Body of pancreas (tissue), 4 donors: ENCODE data around the gene RAB11FIP4. TPM values are rescaled to one million over a fixed set of nuclear protein-coding genes. Genes with fewer than 3 reads are reported as not detected.
A peak's percentile ranks its signal among the peaks of the same experiment; 100 is the strongest.

Experiments used
- ATAC-seq: fragments of 150-250 bp; one replicate; pipeline ENCODE4 v1.9.1; 2016
- DNase-seq, 4 donors: peaks; one replicate each; pipeline ENCODE4 v3.0.0-alpha.2; 2019
- H3K27ac ChIP-seq, 4 donors: fragments of 200-600 bp; sonication (generic); 1 replicate in 3 of 4; 2 replicates in 1 of 4; pipeline versions ENCODE4 v1.5.1 to v1.6.1; 2016 to 2019; ENCODE audit warnings: mild to moderate bottlenecking in 1 of 4, mixed read lengths in 1 of 4, moderate library complexity in 1 of 4
- H3K27me3 ChIP-seq, 2 donors: fragments of 200-600 bp; sonication (generic); one replicate each; pipeline ENCODE4 v1.6.0; 2016; ENCODE audit warnings: mild to moderate bottlenecking in 1 of 2
- H3K36me3 ChIP-seq, 2 donors: fragments of 200-600 bp; sonication (generic); replicated peaks in 1 of 2; 2 replicates each; pipeline ENCODE4 v1.5.1; 2016; ENCODE audit warnings: low read depth in 2 of 2; ENCODE audit not compliant: insufficient read depth in 1 of 2
- H3K4me1 ChIP-seq: fragments of 200-600 bp; sonication (generic); one replicate; pipeline ENCODE4 v1.6.0; 2016
- H3K4me3 ChIP-seq, 2 donors: fragments of 200-600 bp; sonication (generic); 1 replicate in 1 of 2; 2 replicates in 1 of 2; pipeline ENCODE4 v1.5.1; 2016 to 2019
- H3K9me3 ChIP-seq, 3 donors: fragments of 200-600 bp; sonication (generic); 1 replicate in 2 of 3; 2 replicates in 1 of 3; pipeline ENCODE4 v1.5.1; 2016
- POLR2A ChIP-seq, 3 donors: fragments of 450-650 bp; IDR thresholded peaks; one replicate each; pipeline ENCODE4 v1.6.1; 2016; ENCODE audit warnings: antibody characterized with exemption in 3 of 3, mild to moderate bottlenecking in 2 of 3
- WGBS, 2 donors: methylation state at CpG; one replicate each; pipeline ENCODE4 v1.1.5; 2017; 5-methylcytosine and 5-hydroxymethylcytosine counted together
- intact Hi-C: fragments of 100-400 bp; cut with DNase I; formaldehyde crosslinking; loops from one replicate; pipeline ENCODE4 v1.15.1; 2023
- total RNA-seq, 2 donors: library from RNA; depleted of rRNA; stranded (reverse); fragments of >200 nt; gene quantifications; one replicate each; pipeline ENCODE4 v1.1.0, GENCODE V29; 2016
- TF ChIP-seq, protein P1 (sequence below), 7 experiments: fragments of 450-650 bp in 4 of 7; fragments of 200-600 bp in 3 of 7; sonication (generic) in 3 of 7; IDR thresholded peaks; one replicate each; pipeline ENCODE4 v1.5.1; 2016 to 2019; ENCODE audit warnings: antibody characterized with exemption in 7 of 7

The RAB11FIP4 gene
- total RNA-seq, 2 donors from 2014 or later: 37.2 to 38.7 TPM

DNA sequence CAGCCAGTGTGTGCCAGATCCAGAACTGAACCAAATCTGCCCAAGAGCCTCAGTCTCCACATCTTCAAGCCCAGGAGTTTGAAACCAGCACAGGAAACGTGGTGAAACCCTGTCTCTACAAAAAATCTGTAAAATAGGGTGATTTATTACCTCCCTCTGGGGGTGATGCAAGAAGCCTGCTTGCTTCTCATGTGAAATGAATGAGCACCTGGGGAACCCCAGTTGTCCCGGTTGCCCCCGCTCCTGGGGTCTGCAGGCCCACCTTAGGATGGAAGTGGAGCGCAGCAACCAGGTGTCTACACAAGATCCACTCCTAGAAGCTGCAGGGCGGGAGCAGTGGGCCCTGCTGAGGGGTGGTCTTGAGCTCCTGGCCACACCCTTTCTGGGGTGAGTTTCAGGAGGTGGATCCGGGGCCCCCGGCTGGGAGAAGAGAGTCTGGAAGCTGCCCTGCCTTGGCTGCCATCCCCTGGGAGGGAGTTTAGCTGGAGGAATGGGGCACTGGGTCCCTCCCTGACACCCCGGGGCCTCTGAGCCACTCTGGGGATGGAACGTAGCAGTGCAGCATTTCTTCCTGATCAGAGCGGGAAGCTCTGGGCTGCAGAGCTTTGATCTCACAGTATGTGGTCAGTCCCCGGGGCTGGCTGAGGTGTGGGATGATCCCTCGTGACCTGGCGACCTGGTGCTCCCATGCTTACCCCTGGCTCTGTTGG, 117.8 kb downstream of the RAB11FIP4 start:
- ATAC-seq: no peak

DNA sequence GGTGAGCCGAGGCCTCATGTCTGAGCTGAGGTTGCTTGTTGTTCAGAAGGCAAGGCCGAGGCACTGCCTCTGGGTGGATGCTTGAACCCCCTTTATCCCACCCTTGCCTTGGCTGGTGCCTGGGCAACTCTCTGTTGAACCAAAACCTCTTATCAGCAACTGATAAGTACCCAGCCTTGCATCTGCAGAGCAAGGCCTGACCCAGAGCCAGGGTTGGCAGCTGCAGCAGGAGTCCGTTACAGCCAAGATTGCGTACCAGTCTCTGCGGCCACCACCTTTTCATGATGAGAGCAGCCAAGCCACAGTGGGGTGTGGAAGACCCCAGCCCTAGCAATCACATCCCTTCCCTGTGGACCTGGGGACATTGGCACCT, 118.3 kb downstream of the RAB11FIP4 start:
- intact Hi-C loops: no loop called here
- peaks cover 42% of the 10 kb centered on the region for H3K4me1 ChIP-seq
- peak in 3 of 4 donors; percentile 28 to 60 (median 42) for DNase-seq
- no peaks in the 10 kb centered on the region for H3K27me3 ChIP-seq
- 14 to 35% methylated on average over 2 to 4 of the region's 5 CpGs for WGBS, 2 donors
- TF ChIP-seq, protein P1, sequence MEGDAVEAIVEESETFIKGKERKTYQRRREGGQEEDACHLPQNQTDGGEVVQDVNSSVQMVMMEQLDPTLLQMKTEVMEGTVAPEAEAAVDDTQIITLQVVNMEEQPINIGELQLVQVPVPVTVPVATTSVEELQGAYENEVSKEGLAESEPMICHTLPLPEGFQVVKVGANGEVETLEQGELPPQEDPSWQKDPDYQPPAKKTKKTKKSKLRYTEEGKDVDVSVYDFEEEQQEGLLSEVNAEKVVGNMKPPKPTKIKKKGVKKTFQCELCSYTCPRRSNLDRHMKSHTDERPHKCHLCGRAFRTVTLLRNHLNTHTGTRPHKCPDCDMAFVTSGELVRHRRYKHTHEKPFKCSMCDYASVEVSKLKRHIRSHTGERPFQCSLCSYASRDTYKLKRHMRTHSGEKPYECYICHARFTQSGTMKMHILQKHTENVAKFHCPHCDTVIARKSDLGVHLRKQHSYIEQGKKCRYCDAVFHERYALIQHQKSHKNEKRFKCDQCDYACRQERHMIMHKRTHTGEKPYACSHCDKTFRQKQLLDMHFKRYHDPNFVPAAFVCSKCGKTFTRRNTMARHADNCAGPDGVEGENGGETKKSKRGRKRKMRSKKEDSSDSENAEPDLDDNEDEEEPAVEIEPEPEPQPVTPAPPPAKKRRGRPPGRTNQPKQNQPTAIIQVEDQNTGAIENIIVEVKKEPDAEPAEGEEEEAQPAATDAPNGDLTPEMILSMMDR (IDR thresholded peaks at IDR 0.05): no peak
- TF ChIP-seq POLR2A (IDR thresholded peaks at IDR 0.05): no peak
- peak overlapping the region in 1 of 4 donors; percentile 16 for H3K27ac ChIP-seq
- no peak for ATAC-seq
- no peaks in the 10 kb centered on the region for H3K36me3 ChIP-seq
- no peaks in the 10 kb centered on the region for H3K9me3 ChIP-seq
- H3K4me3 ChIP-seq: no peak overlapping the region

More for the DNA sequence above, 117.8 kb downstream of the RAB11FIP4 start:
- no peak for DNase-seq
- Histone ChIP-seq H3K27me3 (no peaks in the 10 kb centered on the region), H3K27ac (peak overlapping the region in 1 of 4 donors; percentile 16), H3K4me3 (no peak overlapping the region), H3K4me1 (peaks cover 42% of the 10 kb centered on the region), H3K36me3 (no peaks in the 10 kb centered on the region), H3K9me3 (no peaks in the 10 kb centered on the region)
- no peak for TF ChIP-seq POLR2A (IDR thresholded peaks at IDR 0.05)
- TF ChIP-seq, protein P1 (IDR thresholded peaks at IDR 0.05): no peak
- intact Hi-C loops: no loop called here
- WGBS, 2 donors: 64 to 70% methylated on average over 7 to 13 of the region's 13 CpGs

DNA sequence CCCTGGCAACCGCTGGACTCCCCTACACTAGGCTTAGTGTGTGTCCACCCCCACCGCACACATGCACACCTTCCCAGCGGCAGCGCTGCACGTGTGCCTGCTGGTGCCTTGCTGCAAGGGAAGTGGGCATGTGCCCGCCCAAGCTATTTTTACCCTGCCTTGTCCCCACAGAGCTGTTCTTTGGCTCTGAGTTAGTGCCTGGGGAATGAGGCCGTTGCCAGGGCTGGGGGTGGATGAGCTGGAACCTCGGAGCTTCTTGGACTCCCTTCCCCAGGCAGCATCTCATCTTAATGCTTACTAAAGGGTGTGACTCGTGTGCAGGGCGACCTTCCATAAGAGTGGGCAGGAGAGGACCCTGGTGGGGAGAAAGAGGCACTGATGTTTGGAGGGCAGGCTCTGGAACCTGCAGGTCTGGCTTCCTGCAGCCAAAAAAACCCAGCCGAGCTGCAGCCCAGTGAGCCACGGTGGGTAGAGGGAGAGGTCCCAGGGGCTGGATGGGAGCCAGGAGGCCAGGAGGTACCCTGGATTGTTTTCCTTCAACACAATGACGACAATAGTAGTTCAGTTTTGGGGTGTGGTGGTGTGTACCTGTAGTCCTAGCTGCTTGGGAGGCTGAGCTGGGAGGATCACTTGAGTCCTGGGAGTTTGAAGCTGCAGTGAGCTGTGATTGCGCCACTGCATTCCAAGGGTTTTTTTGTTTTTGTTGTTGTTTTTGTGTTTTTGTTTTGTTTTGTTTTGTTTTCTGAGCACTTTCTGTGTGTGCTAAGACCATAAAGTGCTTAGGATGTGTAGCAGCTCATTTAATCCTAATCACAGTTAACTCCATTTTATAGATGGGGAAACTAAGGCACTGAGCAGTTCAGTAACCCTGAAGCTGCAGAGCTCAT, 119.1 kb downstream of the RAB11FIP4 start:
- H3K4me1 ChIP-seq: peaks cover 42% of the 10 kb centered on the region
- H3K27ac ChIP-seq: peak overlapping the region in 2 of 4 donors; percentile 5 to 13
- peak in 3 of 4 donors; percentile 40 to 65 (median 61) for DNase-seq
- no peak for TF ChIP-seq POLR2A (IDR thresholded peaks at IDR 0.05)
- TF ChIP-seq, protein P1 (IDR thresholded peaks at IDR 0.05): no peak
- ATAC-seq: peak; percentile 29
- intact Hi-C loops: no loop called here
- H3K4me3 ChIP-seq: no peak overlapping the region
- no peaks in the 10 kb centered on the region for H3K36me3 ChIP-seq
- H3K27me3 ChIP-seq: no peaks in the 10 kb centered on the region
- no peaks in the 10 kb centered on the region for H3K9me3 ChIP-seq
- 57 to 74% methylated on average over 9 to 14 of the region's 14 CpGs for WGBS, 2 donors

DNA sequence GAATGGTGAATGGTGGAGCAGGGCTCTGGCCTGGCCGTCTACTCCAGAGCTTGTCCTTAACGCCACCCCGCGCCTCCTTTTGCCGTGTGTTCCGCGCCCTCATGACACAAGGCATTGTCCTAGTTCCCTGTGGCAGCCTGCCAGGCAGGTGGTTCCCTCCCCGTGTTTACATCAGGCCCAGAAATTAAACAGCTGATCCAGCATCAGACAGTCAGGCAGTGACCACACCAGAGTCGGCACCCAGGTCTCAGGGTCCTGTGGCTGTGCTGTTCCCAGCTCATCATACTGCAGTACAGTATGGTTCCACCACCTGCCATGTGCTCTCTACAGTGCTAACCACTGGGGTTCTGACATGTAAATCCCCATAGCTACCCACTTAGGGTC, 119.7 kb downstream of the RAB11FIP4 start:
- 39 to 40% methylated on average over 5 to 9 of the region's 9 CpGs for WGBS, 2 donors
- no peaks in the 10 kb centered on the region for H3K9me3 ChIP-seq
- peak; percentile 68 to 74 (median 72) for DNase-seq
- H3K4me1 ChIP-seq: peaks cover 42% of the 10 kb centered on the region
- H3K4me3 ChIP-seq: no peak overlapping the region
- intact Hi-C loops: no loop called here
- H3K27ac ChIP-seq: peak overlapping the region in 1 of 4 donors; percentile 13
- H3K27me3 ChIP-seq: no peaks in the 10 kb centered on the region
- TF ChIP-seq, protein P1 (IDR thresholded peaks at IDR 0.05): no peak
- no peak for TF ChIP-seq POLR2A (IDR thresholded peaks at IDR 0.05)
- ATAC-seq: peak; percentile 58
- H3K36me3 ChIP-seq: no peaks in the 10 kb centered on the region
